CD4-positive, alpha-beta T cell treated with Interleukin-4 for 1 hour (primary cell): Measurements from ENCODE around the gene KCNIP3.

Experiments used
- DNase-seq, 2 donors: peaks; one replicate each; pipeline ENCODE4 v3.0.0-alpha.2; 2020 to 2022

The KCNIP3 gene

GRCh38 chr2:95296880-95297487 is at the start of gene KCNIP3:
TSS of gene KCNIP3 (plus strand) at chr2:95297347. CDS start at chr2:95297439, 92 bp downstream.
- no peak for DNase-seq

GRCh38 chr2:95258271-95258670 is 38.9 kb upstream of the KCNIP3 start:
- no peak for DNase-seq

- no peak for DNase-seq
These were observed 36.8 kb upstream of the KCNIP3 start for GRCh38 chr2:95260028-95261023.

GRCh38 chr2:95261602-95262001 is 35.5 kb upstream of the KCNIP3 start:
- DNase-seq: no peak

- DNase-seq: no peak
These were observed 34.1 kb upstream of the KCNIP3 start for GRCh38 chr2:95262896-95263542.

- DNase-seq: no peak
These were observed 32.5 kb upstream of the KCNIP3 start for GRCh38 chr2:95264624-95265023.

GRCh38 chr2:95265182-95265581 is 32.0 kb upstream of the KCNIP3 start:
- no peak for DNase-seq

GRCh38 chr2:95266781-95267430 is 30.2 kb upstream of the KCNIP3 start:
- DNase-seq: no peak

GRCh38 chr2:95267458-95268210 is 29.5 kb upstream of the KCNIP3 start:
- DNase-seq: peak in 1 of 2 donors; percentile 10

- DNase-seq: peak in 1 of 2 donors; percentile 6
These were observed 28.7 kb upstream of the KCNIP3 start for GRCh38 chr2:95268211-95269035.

- DNase-seq: peak in 1 of 2 donors; percentile 1
These were observed 28.0 kb upstream of the KCNIP3 start for GRCh38 chr2:95269036-95269680.

- peak in 1 of 2 donors; percentile 3 for DNase-seq
These were observed 27.4 kb upstream of the KCNIP3 start for GRCh38 chr2:95269745-95270144.

- DNase-seq: peak in 1 of 2 donors; percentile 6
These were observed 26.5 kb upstream of the KCNIP3 start for GRCh38 chr2:95270541-95271081.

- peak in 1 of 2 donors; percentile 10 for DNase-seq
These were observed 25.7 kb upstream of the KCNIP3 start for GRCh38 chr2:95271381-95271971.

GRCh38 chr2:95272299-95272751 is 24.8 kb upstream of the KCNIP3 start:
- no peak for DNase-seq

GRCh38 chr2:95272781-95273180 is 24.4 kb upstream of the KCNIP3 start:
- no peak for DNase-seq

GRCh38 chr2:95273566-95274290 is 23.4 kb upstream of the KCNIP3 start:
- DNase-seq: no peak

- no peak for DNase-seq
These were observed 22.6 kb upstream of the KCNIP3 start, which contains the start of gene PROM2 for GRCh38 chr2:95274291-95275150. TSS of gene PROM2 (plus strand) at chr2:95274449. CDS start at chr2:95274586, 137 bp downstream.
